CD14-positive monocyte (primary cell): Measurements from ENCODE around the gene ZNF429. TPM values are rescaled to one million over a fixed set of nuclear protein-coding genes. Genes with fewer than 3 reads are reported as not detected.

Experiments used
- DNase-seq, 3 donors: peaks; one replicate each; pipeline ENCODE4 v3.0.0-alpha.2; 2011 to 2022
- H2AFZ ChIP-seq: 2 replicates; pipeline ENCODE4 v1.6.0; 2012; ENCODE audit warnings: mild to moderate bottlenecking, low read depth, low read length, inconsistent platforms; ENCODE audit not compliant: insufficient read depth, poor library complexity, severe bottlenecking
- H3K27ac ChIP-seq, 2 donors: 1 replicate in 1 of 2; 2 replicates in 1 of 2; pipeline ENCODE4 v1.5.1; 2012 to 2013; ENCODE audit warnings: low read length in 2 of 2, control low read depth in 1 of 2, inconsistent platforms in 1 of 2, low read depth in 1 of 2, mild to moderate bottlenecking in 1 of 2
- H3K27me3 ChIP-seq, 2 donors: one replicate each; pipeline versions ENCODE4 v1.6.0 to v1.6.1; 2011 to 2013; ENCODE audit warnings: low read length in 2 of 2; ENCODE audit not compliant: control insufficient read depth in 2 of 2, insufficient read depth in 2 of 2
- H3K36me3 ChIP-seq, 2 donors: replicated peaks in 1 of 2; 1 replicate in 1 of 2; 2 replicates in 1 of 2; pipeline versions ENCODE4 v1.5.1 to v1.6.1; 2012 to 2013; ENCODE audit warnings: low read length in 2 of 2, control low read depth in 1 of 2, inconsistent platforms in 1 of 2, mild to moderate bottlenecking in 1 of 2; ENCODE audit not compliant: insufficient read depth in 2 of 2, control insufficient read depth in 1 of 2
- H3K4me1 ChIP-seq, 2 donors: 1 replicate in 1 of 2; 2 replicates in 1 of 2; pipeline versions ENCODE4 v1.5.1 to v1.6.1; 2012 to 2013; ENCODE audit warnings: low read length in 2 of 2, control low read depth in 1 of 2, inconsistent platforms in 1 of 2, mild to moderate bottlenecking in 1 of 2, moderate library complexity in 1 of 2; ENCODE audit not compliant: insufficient read depth in 2 of 2, control insufficient read depth in 1 of 2
- H3K4me2 ChIP-seq: replicated peaks from 2 replicates; pipeline ENCODE3; 2012; ENCODE audit warnings: low read length, moderate library complexity, mild to moderate bottlenecking; ENCODE audit not compliant: poor library complexity, severe bottlenecking; ENCODE audit errors: extremely low read depth
- H3K4me3 ChIP-seq, 3 experiments: fragments of 200-600 bp in 1 of 3; sonication (generic) in 1 of 3; replicated peaks in 1 of 3; 1 replicate in 2 of 3; 2 replicates in 1 of 3; pipeline ENCODE4 v1.5.1; 2011 to 2013; ENCODE audit warnings: low read length in 3 of 3, mild to moderate bottlenecking in 3 of 3, control low read depth in 2 of 3, low read depth in 2 of 3, inconsistent platforms in 1 of 3, moderate library complexity in 1 of 3
- H3K79me2 ChIP-seq: 2 replicates; pipeline ENCODE4 v1.6.0; 2012; ENCODE audit warnings: mild to moderate bottlenecking, control low read depth, inconsistent platforms, low read length, moderate library complexity; ENCODE audit not compliant: insufficient read depth
- H3K9ac ChIP-seq: 2 replicates; pipeline ENCODE4 v1.6.0; 2017; ENCODE audit warnings: low read length, mild to moderate bottlenecking; ENCODE audit not compliant: insufficient read depth, poor library complexity, severe bottlenecking
- H3K9me3 ChIP-seq, 2 donors: replicated peaks in 1 of 2; 1 replicate in 1 of 2; 2 replicates in 1 of 2; pipeline versions ENCODE4 v1.5.1 to v1.6.1; 2012 to 2013; ENCODE audit warnings: low read length in 2 of 2, control low read depth in 1 of 2; ENCODE audit not compliant: control insufficient read depth in 1 of 2, insufficient read depth in 1 of 2
- H4K20me1 ChIP-seq: 2 replicates; pipeline ENCODE4 v1.6.0; 2012; ENCODE audit warnings: mild to moderate bottlenecking, low read length, control low read depth, moderate library complexity; ENCODE audit not compliant: insufficient read depth
- H3K27ac Mint-ChIP-seq, 7 donors: one replicate each; pipeline ENCODE4 v1.8.0; 2020; ENCODE audit warnings: mild to moderate bottlenecking in 7 of 7, mixed read lengths in 7 of 7, moderate library complexity in 6 of 7, inconsistent platforms in 2 of 7
- H3K27me3 Mint-ChIP-seq, 3 donors: one replicate each; pipeline ENCODE4 v1.8.0; 2021 to 2022; ENCODE audit warnings: low read depth in 3 of 3, mild to moderate bottlenecking in 3 of 3, mixed read lengths in 3 of 3, moderate library complexity in 3 of 3, inconsistent platforms in 1 of 3
- H3K36me3 Mint-ChIP-seq, 2 donors: one replicate each; pipeline ENCODE4 v1.8.0; 2020; ENCODE audit warnings: mixed read lengths in 2 of 2, inconsistent platforms in 1 of 2, mild to moderate bottlenecking in 1 of 2
- H3K4me1 Mint-ChIP-seq: one replicate; pipeline ENCODE4 v1.8.0; 2020; ENCODE audit warnings: mild to moderate bottlenecking, mixed read lengths
- H3K4me3 Mint-ChIP-seq, 2 donors: one replicate each; pipeline ENCODE4 v1.8.0; 2020; ENCODE audit warnings: mild to moderate bottlenecking in 2 of 2, mixed read lengths in 2 of 2, moderate library complexity in 1 of 2
- H3K9me3 Mint-ChIP-seq, 7 donors: one replicate each; pipeline ENCODE4 v1.8.0; 2020 to 2022; ENCODE audit warnings: mixed read lengths in 7 of 7, mild to moderate bottlenecking in 6 of 7, moderate library complexity in 6 of 7, inconsistent platforms in 2 of 7
- CTCF ChIP-seq: fragments of 200-600 bp; IDR thresholded peaks from one replicate; pipeline ENCODE4 v1.8.0; 2022; ENCODE audit warnings: antibody characterized with exemption, mild to moderate bottlenecking
- WGBS: methylation state at CpG from one replicate; pipeline ENCODE4 v1.1.5; 2013; ENCODE audit warnings: missing lambda C conversion rate; ENCODE audit not compliant: insufficient coverage; 5-methylcytosine and 5-hydroxymethylcytosine counted together
- intact Hi-C, 2 donors: fragments of 100-400 bp; cut with micrococcal nuclease; formaldehyde crosslinking; loops; one replicate each; pipeline versions ENCODE4 v1.15.0 to v1.15.1; 2023
- polyA plus RNA-seq, 3 donors: library from polyadenylated mRNA; depleted of rRNA in 1 of 3; unstranded in 2 of 3; stranded (reverse) in 1 of 3; fragments of 300-500 nt in 2 of 3; fragments of >200 nt in 1 of 3; fragmentation: Illumina TruSeq in 2 of 3; gene quantifications; 1 replicate in 2 of 3; 2 replicates in 1 of 3; pipeline ENCODE4 v1.2.3, GENCODE V29; 2012 to 2021

ZNF429 gene
- polyA plus RNA-seq, 3 donors, result 9.5 to 11.6 (median 11.1) TPM

GRCh38 chr19:21590867-21591266, 85.5 kb downstream of the ZNF429 start:
- peaks cover 43 to 46% of the 10 kb centered on the region in 2 donors for H3K4me1 ChIP-seq
- Mint-ChIP-seq H3K9me3 (peaks cover 2 to 71% (median 8%) of the 10 kb centered on the region in 7 donors), H3K27ac (no peak overlapping the region), H3K27me3 (peaks cover 14 to 25% (median 19%) of the 10 kb centered on the region in 3 donors), H3K4me3 (no peak overlapping the region), H3K4me1 (peaks cover 38% of the 10 kb centered on the region), H3K36me3 (peaks cover 0 to 3% of the 10 kb centered on the region in 2 donors)
- no peaks in the 10 kb centered on the region for H4K20me1 ChIP-seq
- 88% methylated on average over 1 of the region's 2 CpGs for WGBS
- H3K36me3 ChIP-seq, result no peaks in the 10 kb centered on the region
- no peaks in the 10 kb centered on the region for H3K79me2 ChIP-seq
- intact Hi-C loops, result loop anchor here in 1 of 2 donors (5.0 kb wide), 1 partner anchor 84 kb away; the partner anchor contains the start of gene ZNF429
- peaks cover 0 to 3% of the 10 kb centered on the region in 2 donors for H3K9me3 ChIP-seq
- DNase-seq, result no peak
- H3K27ac ChIP-seq, result no peak overlapping the region
- H3K9ac ChIP-seq, result no peak overlapping the region
- peaks cover 3 to 20% of the 10 kb centered on the region in 2 donors for H3K27me3 ChIP-seq
- TF ChIP-seq CTCF, result no peak
- H2AFZ ChIP-seq, result no peak overlapping the region
- no peak overlapping the region for H3K4me3 ChIP-seq
- H3K4me2 ChIP-seq, result no peak overlapping the region

GRCh38 chr19:21593008-21593481, 87.6 kb downstream of the ZNF429 start:
- H3K36me3 Mint-ChIP-seq, result peaks cover 0 to 4% of the 10 kb centered on the region in 2 donors

More at GRCh38 chr19:21593008-21593481, 87.6 kb downstream of the ZNF429 start:
- Histone ChIP-seq H3K36me3 (no peaks in the 10 kb centered on the region), H3K9ac (peak overlapping the region; percentile 64), H3K4me1 (peaks cover 36 to 38% of the 10 kb centered on the region in 2 donors), H4K20me1 (no peaks in the 10 kb centered on the region), H3K27ac (peak overlapping the region; percentile 90 to 99), H3K4me3 (no peak overlapping the region), H3K9me3 (peaks cover 0 to 3% of the 10 kb centered on the region in 2 donors), H3K79me2 (no peaks in the 10 kb centered on the region), H3K4me2 (no peak overlapping the region), H2AFZ (peak overlapping the region; percentile 32), H3K27me3 (peaks cover 0 to 2% of the 10 kb centered on the region in 2 donors)
- Mint-ChIP-seq H3K27me3 (peaks cover 2 to 6% (median 4%) of the 10 kb centered on the region in 3 donors), H3K4me3 (no peak overlapping the region), H3K27ac (peak overlapping the region in 6 of 7 donors; percentile 95 to 99 (median 96)), H3K9me3 (peaks cover 0 to 66% (median 3%) of the 10 kb centered on the region in 7 donors), H3K4me1 (peaks cover 43% of the 10 kb centered on the region)
- WGBS, result 86% methylated on average over 1 of the region's 2 CpGs
- no peak for TF ChIP-seq CTCF
- intact Hi-C loops, result loop anchor here in 1 of 2 donors (5.0 kb wide), 1 partner anchor 86 kb away; the partner anchor contains the start of gene ZNF429
- DNase-seq, result no peak
